ENCODE results near the gene SLC2A14.

DNA sequence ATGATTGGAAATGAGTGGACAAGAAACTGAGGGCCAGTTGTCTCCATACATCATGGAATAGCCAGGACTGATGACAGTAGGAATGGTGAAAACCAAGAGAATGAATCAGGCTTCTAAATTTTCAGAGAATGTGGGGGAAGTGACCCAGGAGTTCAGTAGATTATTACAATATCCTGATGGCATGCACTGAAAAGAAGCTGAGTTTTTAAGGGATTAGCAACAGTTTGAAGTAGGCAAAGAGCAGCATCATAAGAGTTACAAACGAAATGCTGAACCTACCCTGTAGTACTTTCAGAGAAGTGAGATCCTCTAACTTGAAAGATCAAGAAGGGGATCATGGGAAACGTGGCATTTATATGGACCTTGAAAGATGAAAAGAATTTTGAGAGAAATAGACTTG, 13.2 kb downstream of the SLC2A14 start:
- TF ChIP-seq CTCF (IDR thresholded peaks at IDR 0.05): no peak
- no peak for TF ChIP-seq POLR2A (IDR thresholded peaks at IDR 0.05; ENCODE audit: low read depth)
